ENCODE results near the gene CDH23.

The CDH23 gene

DNA sequence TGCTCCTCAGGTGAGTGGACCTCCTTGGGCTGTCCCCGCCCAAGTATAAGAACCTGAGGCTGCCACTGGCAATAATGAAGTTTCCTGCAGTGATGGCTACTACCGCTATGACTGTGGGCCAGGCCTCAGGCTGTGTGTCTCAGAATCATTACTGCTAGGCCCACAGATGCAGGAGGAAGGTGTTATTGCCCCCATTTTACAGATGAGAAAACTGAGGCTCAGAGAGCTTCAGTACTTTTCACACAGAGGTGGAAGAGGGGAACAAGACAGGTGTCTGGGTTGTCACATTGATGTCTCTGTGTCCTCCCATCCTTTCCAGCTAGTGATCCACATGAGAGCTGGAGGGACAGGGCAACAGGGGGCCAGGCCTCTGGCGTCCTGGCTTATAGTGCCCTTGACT, 155.2 kb downstream of the CDH23 start:
- Histone ChIP-seq H3K9ac (ENCODE audit: low read depth, low read length) (no peak overlapping the region), H3K36me3 (ENCODE audit: insufficient read depth, low read depth, low read length) (no peaks in the 10 kb centered on the region), H3K4me3 (ENCODE audit: low read length) (no peak overlapping the region), H3K9me3 (ENCODE audit: insufficient read depth, low read depth, low read length) (no peaks in the 10 kb centered on the region), H3K27ac (ENCODE audit: low read length) (no peak overlapping the region), H3K4me1 (ENCODE audit: insufficient read depth, low read length) (peaks cover 5% of the 10 kb centered on the region; the same call in 1 of the 2 replicates), H3K27me3 (ENCODE audit: insufficient read depth, low read length) (no peaks in the 10 kb centered on the region)

GRCh38 chr10:71553432-71553831, 156.7 kb downstream of the CDH23 start:
- no peaks in the 10 kb centered on the region for H3K36me3 ChIP-seq (ENCODE audit: insufficient read depth, low read depth, low read length)
- no peaks in the 10 kb centered on the region for H3K9me3 ChIP-seq (ENCODE audit: insufficient read depth, low read depth, low read length)
- no peaks in the 10 kb centered on the region for H3K27me3 ChIP-seq (ENCODE audit: insufficient read depth, low read length)
- no peak overlapping the region for H3K27ac ChIP-seq (ENCODE audit: low read length)
- H3K4me3 ChIP-seq (ENCODE audit: low read length) = no peak overlapping the region
- no peak overlapping the region for H3K9ac ChIP-seq (ENCODE audit: low read depth, low read length)
- peaks cover 5% of the 10 kb centered on the region; the same call in 1 of the 2 replicates for H3K4me1 ChIP-seq (ENCODE audit: insufficient read depth, low read length)

GRCh38 chr10:71554671-71555070, 158.0 kb downstream of the CDH23 start:
- no peak overlapping the region for H3K4me3 ChIP-seq (ENCODE audit: low read length)
- no peaks in the 10 kb centered on the region for H3K27me3 ChIP-seq (ENCODE audit: insufficient read depth, low read length)
- H3K27ac ChIP-seq (ENCODE audit: low read length) = no peak overlapping the region
- H3K9ac ChIP-seq (ENCODE audit: low read depth, low read length) = no peak overlapping the region
- H3K4me1 ChIP-seq (ENCODE audit: insufficient read depth, low read length) = peaks cover 5% of the 10 kb centered on the region; the same call in 1 of the 2 replicates
- H3K36me3 ChIP-seq (ENCODE audit: insufficient read depth, low read depth, low read length) = no peaks in the 10 kb centered on the region
- H3K9me3 ChIP-seq (ENCODE audit: insufficient read depth, low read depth, low read length) = no peaks in the 10 kb centered on the region

DNA sequence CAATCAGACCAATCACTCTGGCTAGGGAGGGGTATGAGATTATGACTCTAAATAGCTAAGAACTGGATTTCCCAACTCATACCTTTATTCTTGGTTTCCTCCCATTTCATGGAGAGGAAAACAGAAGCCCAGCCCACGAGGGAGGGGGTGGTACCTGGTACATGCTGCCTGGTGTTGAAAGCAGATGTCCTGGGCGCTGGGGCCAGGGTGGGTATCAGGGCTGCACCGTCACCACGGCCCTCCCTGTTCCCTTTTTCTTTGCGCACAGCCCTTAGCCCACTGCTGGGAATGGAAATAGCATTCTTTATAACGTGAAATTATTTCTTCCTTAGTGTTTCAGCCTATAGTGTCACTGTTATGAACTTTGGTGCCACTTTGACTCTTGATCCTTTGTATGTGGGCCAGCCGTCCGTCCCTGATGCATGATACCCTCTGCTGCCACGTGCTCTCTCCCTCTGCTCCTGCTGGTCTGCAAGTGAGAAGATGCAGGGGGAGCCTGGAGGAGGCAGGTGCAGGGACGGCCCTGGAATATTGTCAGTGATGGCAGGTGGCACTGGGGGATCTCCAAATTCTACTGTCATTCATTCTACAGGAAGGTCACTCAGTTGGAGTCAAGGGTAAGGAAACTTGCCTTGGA, 158.5 kb downstream of the CDH23 start:
- no peaks in the 10 kb centered on the region for H3K27me3 ChIP-seq (ENCODE audit: insufficient read depth, low read length)
- H3K9ac ChIP-seq (ENCODE audit: low read depth, low read length) = no peak overlapping the region
- H3K9me3 ChIP-seq (ENCODE audit: insufficient read depth, low read depth, low read length) = no peaks in the 10 kb centered on the region
- no peaks in the 10 kb centered on the region for H3K36me3 ChIP-seq (ENCODE audit: insufficient read depth, low read depth, low read length)
- peaks cover 5% of the 10 kb centered on the region; the same call in 1 of the 2 replicates for H3K4me1 ChIP-seq (ENCODE audit: insufficient read depth, low read length)
- no peak overlapping the region for H3K27ac ChIP-seq (ENCODE audit: low read length)
- H3K4me3 ChIP-seq (ENCODE audit: low read length) = no peak overlapping the region

- no peaks in the 10 kb centered on the region for H3K27me3 ChIP-seq (ENCODE audit: insufficient read depth, low read length)
- no peak overlapping the region for H3K27ac ChIP-seq (ENCODE audit: low read length)
Measured at GRCh38 chr10:71555724-71556119, 159.0 kb downstream of the CDH23 start.

GRCh38 chr10:71558991-71559390, 162.3 kb downstream of the CDH23 start:
- Histone ChIP-seq H3K36me3 (ENCODE audit: insufficient read depth, low read depth, low read length) (no peaks in the 10 kb centered on the region), H3K27ac (ENCODE audit: low read length) (no peak overlapping the region), H3K9me3 (ENCODE audit: insufficient read depth, low read depth, low read length) (no peaks in the 10 kb centered on the region), H3K9ac (ENCODE audit: low read depth, low read length) (no peak overlapping the region), H3K4me1 (ENCODE audit: insufficient read depth, low read length) (peaks cover 6% of the 10 kb centered on the region; the same call in 1 of the 2 replicates), H3K4me3 (ENCODE audit: low read length) (no peak overlapping the region), H3K27me3 (ENCODE audit: insufficient read depth, low read length) (no peaks in the 10 kb centered on the region)

More at GRCh38 chr10:71555724-71556119, 159.0 kb downstream of the CDH23 start:
- H3K4me3 ChIP-seq (ENCODE audit: low read length) = no peak overlapping the region
- H3K36me3 ChIP-seq (ENCODE audit: insufficient read depth, low read depth, low read length) = no peaks in the 10 kb centered on the region
- peaks cover 5% of the 10 kb centered on the region; the same call in 1 of the 2 replicates for H3K4me1 ChIP-seq (ENCODE audit: insufficient read depth, low read length)
- H3K9me3 ChIP-seq (ENCODE audit: insufficient read depth, low read depth, low read length) = no peaks in the 10 kb centered on the region
- no peak overlapping the region for H3K9ac ChIP-seq (ENCODE audit: low read depth, low read length)

GRCh38 chr10:71561003-71561574, 164.4 kb downstream of the CDH23 start:
- no peak overlapping the region for H3K9ac ChIP-seq (ENCODE audit: low read depth, low read length)
- H3K9me3 ChIP-seq (ENCODE audit: insufficient read depth, low read depth, low read length) = no peaks in the 10 kb centered on the region
- H3K4me1 ChIP-seq (ENCODE audit: insufficient read depth, low read length) = peaks cover 15% of the 10 kb centered on the region; the same call in 1 of the 2 replicates
- H3K4me3 ChIP-seq (ENCODE audit: low read length) = no peak overlapping the region
- H3K36me3 ChIP-seq (ENCODE audit: insufficient read depth, low read depth, low read length) = no peaks in the 10 kb centered on the region
- no peak overlapping the region for H3K27ac ChIP-seq (ENCODE audit: low read length)
- H3K27me3 ChIP-seq (ENCODE audit: insufficient read depth, low read length) = no peaks in the 10 kb centered on the region

GRCh38 chr10:71562181-71562580, 165.5 kb downstream of the CDH23 start:
- Histone ChIP-seq H3K27me3 (ENCODE audit: insufficient read depth, low read length) (no peaks in the 10 kb centered on the region), H3K36me3 (ENCODE audit: insufficient read depth, low read depth, low read length) (no peaks in the 10 kb centered on the region), H3K27ac (ENCODE audit: low read length) (no peak overlapping the region), H3K4me3 (ENCODE audit: low read length) (no peak overlapping the region), H3K9me3 (ENCODE audit: insufficient read depth, low read depth, low read length) (no peaks in the 10 kb centered on the region), H3K9ac (ENCODE audit: low read depth, low read length) (no peak overlapping the region), H3K4me1 (ENCODE audit: insufficient read depth, low read length) (peaks cover 15% of the 10 kb centered on the region; the same call in 1 of the 2 replicates)

DNA sequence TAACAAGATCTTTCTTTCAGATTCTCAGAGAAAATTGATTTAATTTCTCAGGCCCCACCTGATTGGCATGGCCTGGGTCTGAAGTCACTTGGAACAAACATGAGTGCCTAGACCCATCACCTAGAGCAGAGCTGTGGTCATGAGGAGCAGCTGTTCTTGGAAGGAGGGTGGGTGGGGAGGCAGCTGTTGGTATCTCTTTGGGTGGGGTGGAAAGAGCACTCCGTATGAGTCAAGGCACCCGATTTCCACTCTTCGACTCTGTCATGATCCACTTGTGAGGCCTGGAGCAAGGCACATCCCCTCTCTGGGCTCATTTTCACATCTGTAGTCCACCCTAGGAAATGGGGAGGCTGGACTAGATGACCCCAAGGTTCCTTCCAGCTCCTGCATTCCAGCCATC, 166.2 kb downstream of the CDH23 start:
- H3K27me3 ChIP-seq (ENCODE audit: insufficient read depth, low read length) = no peaks in the 10 kb centered on the region
- no peaks in the 10 kb centered on the region for H3K36me3 ChIP-seq (ENCODE audit: insufficient read depth, low read depth, low read length)
- H3K4me3 ChIP-seq (ENCODE audit: low read length) = no peak overlapping the region
- H3K27ac ChIP-seq (ENCODE audit: low read length) = no peak overlapping the region
- H3K4me1 ChIP-seq (ENCODE audit: insufficient read depth, low read length) = peaks cover 15% of the 10 kb centered on the region; the same call in 1 of the 2 replicates
- no peaks in the 10 kb centered on the region for H3K9me3 ChIP-seq (ENCODE audit: insufficient read depth, low read depth, low read length)
- no peak overlapping the region for H3K9ac ChIP-seq (ENCODE audit: low read depth, low read length)

GRCh38 chr10:71564194-71564820, 167.6 kb downstream of the CDH23 start:
- Histone ChIP-seq H3K4me3 (ENCODE audit: low read length) (no peak overlapping the region), H3K36me3 (ENCODE audit: insufficient read depth, low read depth, low read length) (no peaks in the 10 kb centered on the region), H3K9me3 (ENCODE audit: insufficient read depth, low read depth, low read length) (no peaks in the 10 kb centered on the region), H3K4me1 (ENCODE audit: insufficient read depth, low read length) (peaks cover 15% of the 10 kb centered on the region; the same call in 1 of the 2 replicates), H3K9ac (ENCODE audit: low read depth, low read length) (no peak overlapping the region), H3K27me3 (ENCODE audit: insufficient read depth, low read length) (no peaks in the 10 kb centered on the region), H3K27ac (ENCODE audit: low read length) (no peak overlapping the region)

GRCh38 chr10:71565284-71566000, 168.7 kb downstream of the CDH23 start:
- Histone ChIP-seq H3K9ac (ENCODE audit: low read depth, low read length) (no peak overlapping the region), H3K36me3 (ENCODE audit: insufficient read depth, low read depth, low read length) (no peaks in the 10 kb centered on the region), H3K27me3 (ENCODE audit: insufficient read depth, low read length) (no peaks in the 10 kb centered on the region), H3K9me3 (ENCODE audit: insufficient read depth, low read depth, low read length) (no peaks in the 10 kb centered on the region), H3K4me3 (ENCODE audit: low read length) (no peak overlapping the region), H3K27ac (ENCODE audit: low read length) (no peak overlapping the region), H3K4me1 (ENCODE audit: insufficient read depth, low read length) (peaks cover 15% of the 10 kb centered on the region; the same call in 1 of the 2 replicates)

Measured in iPS-20b (cell line).